HepG2 (cell line): ENCODE results near the gene FTL. TPM values are rescaled to one million over a fixed set of nuclear protein-coding genes. Genes with fewer than 3 reads are reported as not detected.

Experiments used
- AHR ChIP-seq: IDR thresholded peaks from 2 replicates; pipeline ENCODE4 v1.6.1; 2018; ENCODE audit warnings: missing genetic modification reagents, missing compliant biosample characterization
- BCL6 ChIP-seq: IDR thresholded peaks from 2 replicates; pipeline ENCODE4 v1.6.1; 2016; ENCODE audit warnings: missing genetic modification reagents, missing compliant biosample characterization
- CHCHD3 ChIP-seq: sonication (generic); formaldehyde crosslinking; IDR thresholded peaks from 2 replicates; pipeline ENCODE4 v1.8.0; 2022; ENCODE audit warnings: mild to moderate bottlenecking, missing genetic modification reagents, moderate library complexity
- CSRNP2 ChIP-seq: sonication (generic); formaldehyde crosslinking; conservative IDR thresholded peaks from 2 replicates; pipeline ENCODE4 v1.8.0; 2022; ENCODE audit warnings: low read depth, missing genetic modification reagents
- FOXK2 ChIP-seq: fragments of 450-650 bp; IDR thresholded peaks from 2 replicates; pipeline ENCODE4 v1.6.1; 2016
- GPN1 ChIP-seq: sonication (generic); formaldehyde crosslinking; IDR thresholded peaks from 2 replicates; pipeline ENCODE4 v1.5.1; 2020; ENCODE audit warnings: missing genetic modification reagents, borderline replicate concordance
- HNF4A ChIP-seq: sonication (generic); formaldehyde crosslinking; IDR thresholded peaks from 2 replicates; pipeline ENCODE4 v1.4.0; 2020; ENCODE audit warnings: missing genetic modification reagents
- KLF9 ChIP-seq: IDR thresholded peaks from 2 replicates; pipeline ENCODE4 v1.6.1; 2016; ENCODE audit warnings: low read depth
- MEF2D ChIP-seq: sonication (generic); formaldehyde crosslinking; IDR thresholded peaks from 2 replicates; pipeline ENCODE4 v1.5.1; 2020; ENCODE audit warnings: mild to moderate bottlenecking, missing genetic modification reagents
- MXD3 ChIP-seq: IDR thresholded peaks from 2 replicates; pipeline ENCODE4 v1.6.1; 2016; ENCODE audit warnings: mild to moderate bottlenecking, missing biosample characterization, missing genetic modification reagents
- PRMT3 ChIP-seq: sonication (generic); formaldehyde crosslinking; IDR thresholded peaks from 2 replicates; pipeline ENCODE4 v1.8.1; 2022; ENCODE audit warnings: low read depth, mild to moderate bottlenecking, moderate library complexity, missing genetic modification reagents, borderline replicate concordance
- RAD21 ChIP-seq: fragments of 450-650 bp; formaldehyde crosslinking; IDR thresholded peaks from 2 replicates; pipeline ENCODE4 v1.5.0; 2020; ENCODE audit warnings: mild to moderate bottlenecking
- RNF219 ChIP-seq: sonication (generic); formaldehyde crosslinking; IDR thresholded peaks from 2 replicates; pipeline ENCODE4 v1.5.0; 2020; ENCODE audit warnings: mild to moderate bottlenecking, missing genetic modification reagents
- TP53 ChIP-seq: sonication (generic); formaldehyde crosslinking; conservative IDR thresholded peaks from 2 replicates; pipeline ENCODE4 v1.4.0; 2020; ENCODE audit warnings: missing genetic modification reagents
- ZBTB7B ChIP-seq: sonication (generic); formaldehyde crosslinking; IDR thresholded peaks from 2 replicates; pipeline ENCODE4 v1.4.0; 2020; ENCODE audit warnings: missing genetic modification reagents
- ZKSCAN8 ChIP-seq: IDR thresholded peaks from 2 replicates; pipeline ENCODE4 v1.6.1; 2016; ENCODE audit warnings: borderline replicate concordance, missing genetic modification reagents, missing compliant biosample characterization
- ZMYM4 ChIP-seq: sonication (generic); formaldehyde crosslinking; IDR thresholded peaks from 2 replicates; pipeline ENCODE4 v1.8.1; 2023; ENCODE audit warnings: mild to moderate bottlenecking, missing genetic modification reagents
- ZNF121 ChIP-seq: sonication (generic); formaldehyde crosslinking; IDR thresholded peaks from 2 replicates; pipeline ENCODE4 v1.5.0; 2020; ENCODE audit warnings: mild to moderate bottlenecking, missing genetic modification reagents
- ZNF274 ChIP-seq: sonication (generic); formaldehyde crosslinking; IDR thresholded peaks from 2 replicates; pipeline ENCODE4 v1.5.1; 2020; ENCODE audit warnings: mild to moderate bottlenecking, missing genetic modification reagents
- ZNF362 ChIP-seq: sonication (generic); formaldehyde crosslinking; IDR thresholded peaks from 2 replicates; pipeline ENCODE4 v1.4.0; 2020; ENCODE audit warnings: missing genetic modification reagents, mild to moderate bottlenecking, borderline replicate concordance
- ZNF430 ChIP-seq: sonication (generic); formaldehyde crosslinking; IDR thresholded peaks from 2 replicates; pipeline ENCODE4 v1.9.0; 2021; ENCODE audit warnings: mild to moderate bottlenecking, missing genetic modification reagents
- ZNF597 ChIP-seq: sonication (generic); formaldehyde crosslinking; IDR thresholded peaks from 2 replicates; pipeline ENCODE4 v1.5.0; 2020; ENCODE audit warnings: missing genetic modification reagents
- ZNF691 ChIP-seq: sonication (generic); formaldehyde crosslinking; IDR thresholded peaks from 2 replicates; pipeline ENCODE4 v1.4.0; 2020; ENCODE audit warnings: missing genetic modification reagents, low read depth, mild to moderate bottlenecking, borderline replicate concordance
- polyA plus RNA-seq, 8 experiments: library from polyadenylated mRNA; depleted of rRNA in 3 of 8; stranded (reverse) in 7 of 8; unstranded in 1 of 8; fragments of >200 nt; fragmentation: Illumina TruSeq in 4 of 8; extraction: Trizol in 4 of 8; gene quantifications; 2 replicates each; pipeline versions ENCODE4 v1.2.1 to v1.2.3, GENCODE V29; 2011 to 2016; ENCODE audit warnings: low read depth in 4 of 8, missing spikeins in 1 of 8, mixed read lengths in 1 of 8; ENCODE audit not compliant: insufficient read depth in 1 of 8
- total RNA-seq, 5 experiments: library from RNA; depleted of rRNA; stranded (reverse); fragments of >200 nt; fragmentation: Illumina TruSeq; extraction: Trizol; gene quantifications; 2 replicates each; pipeline ENCODE4 v1.2.3, GENCODE V29; 2016; ENCODE audit warnings: low read depth in 1 of 5

FTL gene
- total and polyA plus RNA-seq, 2 of the 13 experiments (the other 11 are each of a cell fraction or from before 2014, with no cell fraction given), result 2,721 to 8,800 TPM

GRCh38 chr19:48953990-48954594, 11.0 kb upstream of the FTL start (continued):
- TF ChIP-seq GPN1 (CRISPR knock-in tag), result no peak
- no peak for TF ChIP-seq AHR
- TF ChIP-seq CHCHD3 (CRISPR knock-in tag), result no peak
- TF ChIP-seq CSRNP2, result no peak
- TF ChIP-seq MXD3, result no peak
- no peak for TF ChIP-seq MEF2D (CRISPR knock-in tag)
- TF ChIP-seq ZNF691, result no peak
- no peak for TF ChIP-seq ZNF362
- peak; percentile 99 for TF ChIP-seq ZNF121
- no peak for TF ChIP-seq ZBTB7B (CRISPR knock-in tag)
- no peak for TF ChIP-seq ZNF597 (CRISPR knock-in tag)
- TF ChIP-seq TP53 (CRISPR knock-in tag), result no peak
- TF ChIP-seq ZNF430, result no peak
- TF ChIP-seq ZMYM4, result peak; percentile 7; the same call in 1 of the 2 replicates
- no peak for TF ChIP-seq BCL6 (CRISPR knock-in tag)
- TF ChIP-seq RNF219 (CRISPR knock-in tag), result 0 out of 2 replicates have a peak, but pooled peaks have one; percentile 32
- no peak for TF ChIP-seq ZKSCAN8 (CRISPR knock-in tag)
- no peak for TF ChIP-seq RAD21 (CRISPR knock-in tag)
- no peak for TF ChIP-seq KLF9 (CRISPR knock-in tag)
- TF ChIP-seq HNF4A (CRISPR knock-in tag), result 0 out of 2 replicates have a peak, but pooled peaks have one; percentile 18
- no peak for TF ChIP-seq PRMT3 (CRISPR knock-in tag)
- no peak for TF ChIP-seq ZNF274 (CRISPR knock-in tag)
- TF ChIP-seq FOXK2, result no peak
